DMS153 treated with DMSO at 0.1 percent for 48 hours (cell line): Measurements from ENCODE around the gene SEPTIN8.

Source experiments
- DNase-seq: peaks from one replicate; lab custom pipeline; 2025; ENCODE audit not compliant: unreplicated experiment; lab: John Stamatoyannopoulos, UW

The SEPTIN8 gene

GRCh38 chr5:132766020-132766805 lies 10.8 kb downstream of the SEPTIN8 start:
- DNase-seq = no peak

DNA sequence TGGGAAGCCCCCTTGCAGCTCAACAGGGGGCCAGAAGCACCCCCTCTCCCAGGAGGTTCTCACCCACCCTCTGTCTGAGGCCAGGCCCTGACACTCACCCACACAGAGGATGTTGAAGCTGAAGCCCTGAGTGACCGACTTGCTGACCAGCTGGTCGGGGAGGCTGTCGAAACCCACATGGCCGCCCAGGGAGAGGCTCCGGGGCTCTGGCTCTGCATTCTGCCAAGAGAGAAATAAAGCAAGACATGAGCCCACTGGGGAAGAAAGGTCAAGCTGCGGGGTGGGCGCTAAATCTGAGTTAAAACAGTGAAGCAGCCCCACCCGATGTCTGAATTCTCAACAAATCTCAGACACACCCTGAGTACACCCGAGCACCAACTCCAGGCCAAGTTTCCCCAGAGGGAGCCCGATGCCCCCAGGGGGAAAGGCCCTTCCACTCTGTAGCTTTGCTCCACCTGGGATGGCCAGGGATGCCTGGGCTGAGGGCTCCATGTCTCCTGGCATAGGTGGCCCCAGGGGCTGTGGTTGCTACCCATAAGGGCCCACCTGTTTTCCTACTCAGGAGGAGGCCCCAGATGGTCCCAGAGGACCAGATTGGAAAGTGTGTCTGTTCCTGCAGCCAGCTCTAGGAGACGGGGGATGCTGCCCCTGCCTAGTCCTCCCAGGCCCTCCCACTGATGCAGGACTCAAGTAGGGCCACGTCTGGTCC lies 11.6 kb downstream of the SEPTIN8 start:
- no peak for DNase-seq

DNA sequence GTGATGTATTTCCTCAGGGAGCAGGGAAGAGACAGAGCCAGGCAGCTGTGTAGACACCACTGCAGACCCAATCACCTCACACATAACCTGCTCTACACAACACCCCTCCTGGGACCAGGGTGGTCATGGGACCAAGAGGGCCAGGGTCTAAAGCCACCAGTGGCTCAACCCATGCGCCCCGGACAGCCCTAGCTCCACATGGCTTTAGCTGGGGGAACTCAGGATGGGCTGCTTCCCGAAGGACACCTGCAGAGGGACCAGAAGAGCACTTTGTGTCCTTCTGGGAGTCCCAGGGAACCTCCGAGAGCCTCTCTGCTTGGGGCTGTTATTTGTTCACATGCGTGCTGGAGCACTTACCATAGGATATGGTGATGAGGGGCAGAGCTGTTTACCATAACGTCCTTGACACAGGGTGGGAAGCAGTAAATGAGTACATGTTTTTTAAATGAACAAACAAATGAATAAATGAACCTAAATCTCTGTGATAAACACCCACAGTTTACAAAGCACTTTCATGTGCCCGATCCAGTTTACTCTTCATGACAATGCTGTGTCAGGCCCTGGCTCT lies 12.3 kb downstream of the SEPTIN8 start:
- no peak for DNase-seq

- no peak for DNase-seq
Measured at GRCh38 chr5:132764051-132764450, 13.0 kb downstream of the SEPTIN8 start.

DNA sequence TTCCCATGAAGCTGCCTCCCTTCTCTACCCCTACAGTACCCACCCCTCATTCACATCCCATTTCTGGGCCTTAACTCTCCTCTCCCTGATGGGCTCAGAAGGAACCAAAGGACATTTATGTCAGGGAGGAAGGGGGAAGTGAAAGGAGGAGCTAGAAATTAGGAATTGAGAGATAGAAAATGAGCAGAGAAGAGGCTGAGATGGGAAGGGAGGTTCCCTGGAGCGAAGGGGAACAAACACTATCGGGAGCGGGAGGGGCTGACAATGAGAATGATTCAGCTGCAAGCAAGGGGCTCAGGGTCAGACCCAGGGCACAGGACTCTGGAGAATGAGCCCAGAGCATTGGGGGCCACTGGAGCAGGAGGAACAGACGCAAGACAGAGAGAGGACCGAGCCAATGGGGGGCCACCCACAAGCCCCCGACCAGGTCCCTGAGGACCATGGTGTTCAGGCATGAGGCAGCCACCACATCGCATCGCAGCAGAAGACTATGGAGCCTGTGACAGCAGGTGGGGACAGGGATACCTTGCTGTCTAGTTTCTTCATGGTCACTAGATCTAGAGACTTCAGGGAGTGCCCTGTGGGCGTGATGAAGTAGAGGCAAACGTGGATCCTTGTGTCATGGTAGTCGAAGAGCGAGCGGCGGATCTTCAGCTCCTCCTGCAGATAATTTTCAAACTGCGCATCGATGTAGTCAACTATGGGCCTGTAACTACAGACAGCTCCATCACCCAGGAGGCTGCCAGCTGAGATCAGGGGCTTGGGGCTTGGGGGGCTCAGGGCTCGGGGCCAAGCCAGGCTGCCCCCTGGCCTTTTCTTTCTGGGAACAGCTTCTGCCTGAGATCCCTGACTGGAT lies 13.6 kb downstream of the SEPTIN8 start:
- DNase-seq = no peak

DNA sequence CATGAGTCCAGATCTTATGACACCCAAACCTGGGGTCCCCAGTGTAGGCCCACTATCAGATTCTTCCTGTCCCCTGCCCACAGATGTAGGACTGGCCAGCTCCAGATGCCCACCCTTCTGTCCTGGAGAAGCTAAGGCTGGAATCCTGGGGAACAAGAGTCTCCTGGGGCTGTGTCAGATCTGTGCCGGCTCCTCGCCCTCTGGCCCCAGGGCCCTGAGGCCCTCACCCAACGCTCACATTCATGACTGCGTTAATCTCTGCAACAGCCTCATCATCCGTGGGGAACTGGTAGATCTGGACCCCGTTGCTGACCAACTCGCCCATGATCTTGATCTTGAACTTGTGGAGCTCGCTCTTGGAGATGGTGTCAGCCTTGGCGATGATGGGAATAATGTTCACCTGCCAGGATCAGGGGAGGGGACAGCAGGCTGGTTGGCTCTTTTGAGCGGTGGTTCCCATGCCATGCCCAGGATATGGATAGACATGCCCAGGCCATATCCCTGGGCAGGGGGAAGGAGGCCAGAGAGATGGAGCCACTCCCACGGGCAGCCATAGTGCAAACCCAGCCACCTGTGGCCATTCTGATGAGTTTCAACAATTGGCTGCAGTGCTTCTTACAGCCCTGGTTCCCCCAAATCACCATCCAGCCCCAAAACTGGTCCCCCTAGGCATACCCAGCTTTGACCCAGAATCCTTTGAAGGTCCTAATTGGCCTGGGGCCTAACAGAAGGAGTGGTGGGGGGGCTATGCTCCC lies 14.6 kb downstream of the SEPTIN8 start:
- no peak for DNase-seq

GRCh38 chr5:132761321-132762240 lies 15.5 kb downstream of the SEPTIN8 start:
- DNase-seq = no peak

DNA sequence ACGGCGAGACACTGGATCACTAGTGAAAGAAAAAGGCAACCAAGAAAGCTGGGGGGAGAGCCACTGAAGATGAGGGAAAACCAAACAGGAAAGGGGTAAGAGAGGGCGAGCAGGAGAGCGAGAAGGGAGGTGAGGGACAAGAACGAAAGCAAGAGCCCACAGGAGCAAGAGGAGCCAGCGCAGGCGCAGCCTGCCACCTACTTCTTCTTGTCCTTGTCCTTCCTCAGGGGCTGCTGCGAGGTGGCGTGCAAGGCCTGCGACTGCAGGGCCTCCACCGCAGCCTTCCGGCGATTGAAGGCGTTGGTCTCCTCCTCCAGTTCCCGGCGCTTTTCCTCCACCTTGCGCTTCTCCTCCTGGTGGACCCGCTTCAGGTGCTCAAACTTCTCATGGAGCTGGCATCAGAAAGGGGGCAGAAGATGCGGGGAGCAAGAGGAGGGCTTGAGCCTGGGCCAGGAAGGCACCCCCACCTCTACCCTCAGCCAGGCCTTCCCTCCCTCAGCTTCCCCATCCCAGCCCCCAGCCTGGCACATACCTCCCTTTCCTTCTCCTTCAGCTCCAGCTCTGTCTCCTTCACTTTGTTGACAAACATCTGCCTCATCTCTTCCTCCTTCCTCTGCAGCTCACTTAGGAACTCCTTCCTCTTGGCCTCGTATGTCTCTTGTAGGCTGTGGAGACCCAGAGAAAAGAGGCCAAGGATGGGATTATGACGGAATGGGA lies 16.3 kb downstream of the SEPTIN8 start:
- no peak for DNase-seq

- no peak for DNase-seq
Measured at GRCh38 chr5:132760049-132760420, 17.0 kb downstream of the SEPTIN8 start.

DNA sequence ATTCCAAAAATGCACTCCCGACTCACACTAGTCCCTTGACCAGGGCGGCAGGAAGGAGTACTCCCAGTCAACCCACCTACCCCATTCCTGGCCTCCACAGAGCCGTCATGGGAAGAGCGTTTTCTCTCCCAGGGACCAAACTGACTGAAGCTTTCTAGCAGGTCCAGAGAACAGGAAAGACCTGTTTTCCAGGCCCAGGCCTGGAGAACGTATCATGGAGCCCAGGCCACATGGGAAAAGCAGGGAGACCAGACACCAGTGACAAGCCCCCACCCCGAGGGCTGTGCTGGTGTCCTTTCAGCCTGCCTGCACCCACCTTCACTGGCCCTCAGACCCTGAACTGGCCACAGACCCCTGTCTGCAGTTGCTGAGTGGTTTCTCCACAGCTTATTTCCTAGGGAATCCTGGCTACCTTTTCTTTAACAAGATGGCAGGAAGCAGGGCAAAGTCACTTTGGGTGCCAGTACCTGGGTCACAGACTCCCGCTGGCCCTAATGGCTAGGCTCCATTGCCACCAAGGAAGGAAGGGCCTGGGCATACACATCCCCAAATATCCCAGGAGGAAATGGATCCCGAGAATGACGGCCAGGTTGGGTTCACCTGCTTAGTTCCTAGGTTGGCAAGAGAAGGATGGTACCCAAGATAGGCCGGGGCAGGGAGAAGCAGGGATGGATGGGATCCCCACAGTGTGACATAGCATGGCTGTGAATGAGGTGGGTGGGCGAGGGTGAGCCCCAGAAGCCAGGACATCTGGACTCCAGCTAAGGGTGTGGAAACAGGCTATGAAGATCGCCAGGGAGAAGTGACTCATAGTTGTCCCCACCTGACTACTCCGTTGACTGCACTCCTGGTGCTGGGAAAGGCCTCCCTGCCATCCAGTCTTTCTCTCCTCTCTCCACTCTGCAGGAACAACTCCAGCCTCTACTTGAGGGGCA lies 17.7 kb downstream of the SEPTIN8 start:
- no peak for DNase-seq

DNA sequence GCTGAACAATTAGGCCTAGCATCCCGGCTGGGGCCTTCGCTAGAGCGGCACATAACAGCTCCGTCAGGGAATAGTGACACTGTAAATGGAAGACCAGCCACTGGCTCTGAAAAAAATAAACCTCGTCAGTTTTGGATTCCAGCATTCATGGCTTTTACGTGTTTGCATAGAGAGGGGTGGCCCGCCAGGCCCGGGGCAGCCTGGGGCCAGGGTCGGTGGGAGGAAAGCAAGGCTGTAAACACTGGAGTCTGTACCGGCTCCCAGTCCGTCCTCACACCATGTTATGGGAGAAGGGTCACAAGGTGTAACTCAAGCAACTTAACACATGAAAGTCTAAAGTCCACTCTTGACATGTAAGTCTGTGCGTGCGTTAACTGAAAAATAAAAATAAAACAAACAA lies 18.6 kb downstream of the SEPTIN8 start:
- no peak for DNase-seq

DNA sequence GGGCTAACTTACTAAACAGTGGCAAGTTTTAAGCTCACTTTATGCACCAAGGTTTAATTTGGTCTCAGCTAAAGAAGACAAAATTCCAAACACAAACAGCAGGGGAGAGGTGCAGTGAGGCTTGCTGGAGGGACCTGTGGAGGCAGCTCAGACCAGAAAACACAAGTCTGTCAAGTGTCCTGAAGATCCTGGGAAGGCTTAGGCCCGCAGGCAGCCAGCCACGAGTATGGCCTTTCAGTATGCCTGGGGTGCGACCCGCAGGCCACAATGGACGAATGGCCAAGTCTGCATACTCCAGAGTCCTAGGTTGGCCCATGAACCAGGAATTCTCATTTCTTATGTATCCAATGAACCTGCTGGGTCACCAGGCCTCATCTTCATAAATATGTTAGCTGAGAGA lies 20.5 kb downstream of the SEPTIN8 start:
- no peak for DNase-seq

GRCh38 chr5:132754947-132755346 lies 22.1 kb downstream of the SEPTIN8 start:
- DNase-seq = no peak

DNA sequence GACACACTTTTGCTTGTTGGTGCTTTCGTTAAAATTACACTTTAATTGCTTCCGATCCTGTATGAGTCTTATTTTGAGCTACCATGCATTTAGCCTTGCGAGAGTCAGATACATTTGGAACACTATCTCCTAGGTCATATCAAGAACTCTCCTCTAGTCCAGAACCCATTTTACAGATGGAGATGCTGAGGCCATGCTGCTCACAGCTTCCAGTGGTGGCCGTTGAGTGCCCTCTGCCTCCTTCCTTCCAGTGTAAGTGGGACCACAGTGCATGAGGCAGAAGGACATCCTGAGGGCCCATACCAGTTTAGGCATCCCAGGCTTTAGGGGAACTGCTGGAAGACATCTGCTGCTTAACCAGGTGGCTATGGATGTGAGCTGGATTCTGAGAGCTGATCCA lies 22.9 kb downstream of the SEPTIN8 start:
- DNase-seq = no peak

- DNase-seq = no peak
Measured at GRCh38 chr5:132753135-132753987, 23.7 kb downstream of the SEPTIN8 start.

DNA sequence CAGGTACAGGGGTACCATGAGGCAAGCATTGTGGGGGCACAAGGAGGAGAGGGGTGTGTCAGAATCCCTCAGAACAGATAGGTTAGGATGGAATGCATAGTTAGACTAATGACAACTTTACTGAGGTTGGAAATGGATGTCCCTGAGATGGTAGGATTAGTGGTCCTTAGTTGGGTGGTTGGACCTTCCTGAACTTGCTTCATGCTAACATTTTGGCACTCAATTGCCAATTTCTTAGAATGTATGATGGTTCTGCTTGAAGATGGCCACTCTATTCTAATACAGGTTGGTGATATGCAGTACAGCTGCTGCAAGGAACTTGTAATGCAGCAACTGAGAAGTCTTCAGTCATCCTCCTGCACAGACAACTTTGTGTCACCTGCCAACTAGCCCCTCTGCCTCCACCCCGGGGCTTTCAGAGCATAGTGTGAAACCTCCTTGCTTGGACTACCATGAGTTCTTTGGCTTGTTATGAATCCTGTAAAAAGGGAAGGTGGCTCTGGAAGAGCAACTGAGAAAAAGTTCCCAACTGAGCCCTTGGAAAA lies 24.4 kb downstream of the SEPTIN8 start:
- DNase-seq = no peak
